Measurements from ENCODE around the gene RPS6KB1. TPM values are rescaled to one million over a fixed set of nuclear protein-coding genes. Genes with fewer than 3 reads are reported as not detected.
"Not testable (repeated sequence)": the region's sequence is repeated elsewhere in the genome, so short reads cannot be mapped to it uniquely, and the experiment has no call there.

The RPS6KB1 gene
- total and polyA plus RNA-seq, 8 donors: 9.4 to 129 (median 38.1) TPM

DNA sequence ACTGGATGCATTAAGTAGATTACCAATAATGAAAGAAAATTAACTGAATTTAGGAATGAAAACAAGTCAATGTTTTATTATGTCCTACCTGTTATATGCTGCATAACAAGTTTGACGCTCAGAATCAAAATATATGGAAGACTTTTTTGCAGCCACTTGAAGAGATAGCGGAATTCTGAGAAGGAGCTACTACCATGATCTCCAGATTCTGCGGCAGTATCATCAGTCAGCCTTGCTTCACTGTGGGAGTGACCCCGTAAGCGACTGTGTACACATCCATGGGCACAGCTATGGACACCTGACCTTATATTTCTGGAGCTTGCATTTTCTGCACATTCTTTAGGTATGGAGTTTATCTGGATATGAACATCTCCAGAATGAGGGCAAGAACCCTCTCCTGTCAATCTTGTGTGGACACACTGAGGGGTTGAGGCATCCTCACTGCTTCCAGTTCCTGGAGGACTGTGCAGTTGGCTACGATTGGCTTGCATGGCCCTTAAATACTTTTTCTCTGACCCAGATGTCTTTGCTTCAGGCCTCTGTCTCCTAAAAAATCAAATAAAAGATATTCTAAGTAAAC is 69.9 kb downstream of the RPS6KB1 start:
- no peaks in the 10 kb centered on the region for H3K9me3 ChIP-seq
- peaks cover 0 to 11% (median 4%) of the 10 kb centered on the region in 4 donors for H3K36me3 ChIP-seq
- no peak overlapping the region for H3K4me3 ChIP-seq
- H3K4me1 ChIP-seq: peaks cover 13 to 31% (median 18%) of the 10 kb centered on the region in 4 donors
- intact Hi-C loops (cut with DNase I; ENCODE audit: low total_unique reads): no loop called here
- TF ChIP-seq POLR2AphosphoS5 (IDR thresholded peaks at IDR 0.05) (no peak), POLR2A (IDR thresholded peaks at IDR 0.05) (no peak), EP300 (IDR thresholded peaks at IDR 0.05) (no peak)
- TF ChIP-seq, protein P1, sequence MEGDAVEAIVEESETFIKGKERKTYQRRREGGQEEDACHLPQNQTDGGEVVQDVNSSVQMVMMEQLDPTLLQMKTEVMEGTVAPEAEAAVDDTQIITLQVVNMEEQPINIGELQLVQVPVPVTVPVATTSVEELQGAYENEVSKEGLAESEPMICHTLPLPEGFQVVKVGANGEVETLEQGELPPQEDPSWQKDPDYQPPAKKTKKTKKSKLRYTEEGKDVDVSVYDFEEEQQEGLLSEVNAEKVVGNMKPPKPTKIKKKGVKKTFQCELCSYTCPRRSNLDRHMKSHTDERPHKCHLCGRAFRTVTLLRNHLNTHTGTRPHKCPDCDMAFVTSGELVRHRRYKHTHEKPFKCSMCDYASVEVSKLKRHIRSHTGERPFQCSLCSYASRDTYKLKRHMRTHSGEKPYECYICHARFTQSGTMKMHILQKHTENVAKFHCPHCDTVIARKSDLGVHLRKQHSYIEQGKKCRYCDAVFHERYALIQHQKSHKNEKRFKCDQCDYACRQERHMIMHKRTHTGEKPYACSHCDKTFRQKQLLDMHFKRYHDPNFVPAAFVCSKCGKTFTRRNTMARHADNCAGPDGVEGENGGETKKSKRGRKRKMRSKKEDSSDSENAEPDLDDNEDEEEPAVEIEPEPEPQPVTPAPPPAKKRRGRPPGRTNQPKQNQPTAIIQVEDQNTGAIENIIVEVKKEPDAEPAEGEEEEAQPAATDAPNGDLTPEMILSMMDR (IDR thresholded peaks at IDR 0.05): no peak
- 90 to 92% (median 91%) methylated on average over 6 of the region's 6 CpGs for WGBS, 5 donors
- no peak for DNase-seq
- no peaks in the 10 kb centered on the region for H3K27me3 ChIP-seq
- no peak overlapping the region for H3K27ac ChIP-seq

- Histone ChIP-seq H3K27me3 (no peaks in the 10 kb centered on the region), H3K4me3 (peak overlapping the region; percentile 72 to 83 (median 82)), H3K27ac (peak overlapping the region; percentile 94 to 98 (median 95)), H3K9me3 (no peaks in the 10 kb centered on the region), H3K4me1 (peaks cover 13 to 31% (median 18%) of the 10 kb centered on the region in 4 donors), H3K36me3 (peaks cover 0 to 7% (median 0%) of the 10 kb centered on the region in 4 donors)
- TF ChIP-seq, protein P1 (IDR thresholded peaks at IDR 0.05): no peak
- TF ChIP-seq POLR2A (IDR thresholded peaks at IDR 0.05) (no peak), EP300 (IDR thresholded peaks at IDR 0.05) (no peak), POLR2AphosphoS5 (IDR thresholded peaks at IDR 0.05) (peak in 2 of 3 donors; percentile 34 to 47)
- peak; percentile 42 to 74 for DNase-seq
- intact Hi-C loops (cut with DNase I; ENCODE audit: low total_unique reads): no loop called here
- 2 to 4% (median 2%) methylated on average over 21 of the region's 21 CpGs for WGBS, 5 donors
These were observed 71.0 kb downstream of the RPS6KB1 start for GRCh38 chr17:59963738-59964481.

GRCh38 chr17:59964482-59965328 is 71.8 kb downstream of the RPS6KB1 start, which contains the start of gene RNFT1:
TSS of gene RNFT1 (minus strand) at chr17:59964740. CDS start at chr17:59964663, 77 bp downstream.
- TF ChIP-seq EP300 (IDR thresholded peaks at IDR 0.05) (no peak), POLR2AphosphoS5 (IDR thresholded peaks at IDR 0.05) (peak in 2 of 3 donors; percentile 46 to 67), POLR2A (IDR thresholded peaks at IDR 0.05) (no peak)
- intact Hi-C loops (cut with DNase I; ENCODE audit: low total_unique reads): no loop called here
- peak; percentile 95 to 96 for DNase-seq
- Histone ChIP-seq H3K27ac (peak within 1 kb of the TSS; percentile 94 to 98 (median 95)), H3K36me3 (peaks cover 0 to 7% (median 0%) of the 10 kb centered on the region in 4 donors), H3K27me3 (no peaks in the 10 kb centered on the region), H3K9me3 (no peaks in the 10 kb centered on the region), H3K4me1 (peaks cover 13 to 31% (median 18%) of the 10 kb centered on the region in 4 donors), H3K4me3 (peak within 1 kb of the TSS; percentile 72 to 83 (median 82))
- WGBS, 5 donors: 2 to 4% (median 2%) methylated on average over 33 to 67 of the region's 67 CpGs

GRCh38 chr17:59971771-59972170 is 78.8 kb downstream of the RPS6KB1 start:
- DNase-seq; H3K27me3 ChIP-seq; H3K36me3 ChIP-seq; H3K4me3 ChIP-seq; H3K9me3 ChIP-seq; H3K27ac ChIP-seq; H3K4me1 ChIP-seq; intact Hi-C loops (cut with DNase I; ENCODE audit: low total_unique reads): not testable (repeated sequence)
- 66 to 88% (median 67%) methylated on average over 2 of the region's 2 CpGs for WGBS, 5 donors

- Histone ChIP-seq H3K9me3 (no peaks in the 10 kb centered on the region), H3K27ac (no peak overlapping the region), H3K4me1 (no peaks in the 10 kb centered on the region), H3K4me3 (no peak overlapping the region), H3K27me3 (peaks cover 0 to 6% (median 0%) of the 10 kb centered on the region in 3 donors), H3K36me3 (no peaks in the 10 kb centered on the region)
- DNase-seq: no peak
- WGBS, 5 donors: 97 to 100% (median 100%) methylated on average over 1 of the region's 1 CpG
- TF ChIP-seq EP300 (IDR thresholded peaks at IDR 0.05) (no peak), POLR2AphosphoS5 (IDR thresholded peaks at IDR 0.05) (no peak), POLR2A (IDR thresholded peaks at IDR 0.05) (no peak)
- TF ChIP-seq, protein P1 (IDR thresholded peaks at IDR 0.05): no peak
- intact Hi-C loops (cut with DNase I; ENCODE audit: low total_unique reads): no loop called here
These were observed 79.9 kb downstream of the RPS6KB1 start for GRCh38 chr17:59972778-59973177.

DNA sequence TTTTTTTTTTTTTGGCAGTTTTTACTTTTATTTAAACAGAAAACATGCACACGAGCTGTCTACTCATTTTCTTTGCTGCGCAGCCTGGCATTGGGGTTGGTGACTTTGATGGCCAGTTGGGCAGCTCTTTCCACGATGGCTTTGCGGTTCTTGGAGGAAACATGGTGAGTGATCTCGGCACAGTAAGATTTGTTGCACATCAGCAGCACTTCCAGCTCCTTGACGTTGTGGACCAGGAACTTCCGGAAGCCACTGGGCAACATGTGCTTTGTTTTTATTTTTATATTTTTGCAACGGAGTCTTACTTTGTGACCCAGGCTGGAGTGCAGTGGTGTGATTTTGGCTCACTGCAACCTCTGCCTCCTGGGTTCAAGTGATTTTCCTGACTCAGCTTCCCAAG is 80.6 kb downstream of the RPS6KB1 start:
- intact Hi-C loops (cut with DNase I; ENCODE audit: low total_unique reads); H3K4me1 ChIP-seq; DNase-seq; H3K27ac ChIP-seq; H3K9me3 ChIP-seq; H3K4me3 ChIP-seq; H3K36me3 ChIP-seq; H3K27me3 ChIP-seq: not testable (repeated sequence)
- WGBS, 5 donors: 90 to 95% (median 93%) methylated on average over 8 of the region's 8 CpGs

- H3K9me3 ChIP-seq; intact Hi-C loops (cut with DNase I; ENCODE audit: low total_unique reads); DNase-seq; H3K4me1 ChIP-seq; H3K27me3 ChIP-seq; H3K4me3 ChIP-seq; H3K36me3 ChIP-seq; H3K27ac ChIP-seq: not testable (repeated sequence)
- 93 to 97% (median 94%) methylated on average over 2 to 6 of the region's 6 CpGs for WGBS, 5 donors
These were observed 82.2 kb downstream of the RPS6KB1 start for GRCh38 chr17:59975166-59975565.

All from stomach (tissue), 9 donors.